ENCODE measurements around the gene PUM2.

Gene PUM2

DNA sequence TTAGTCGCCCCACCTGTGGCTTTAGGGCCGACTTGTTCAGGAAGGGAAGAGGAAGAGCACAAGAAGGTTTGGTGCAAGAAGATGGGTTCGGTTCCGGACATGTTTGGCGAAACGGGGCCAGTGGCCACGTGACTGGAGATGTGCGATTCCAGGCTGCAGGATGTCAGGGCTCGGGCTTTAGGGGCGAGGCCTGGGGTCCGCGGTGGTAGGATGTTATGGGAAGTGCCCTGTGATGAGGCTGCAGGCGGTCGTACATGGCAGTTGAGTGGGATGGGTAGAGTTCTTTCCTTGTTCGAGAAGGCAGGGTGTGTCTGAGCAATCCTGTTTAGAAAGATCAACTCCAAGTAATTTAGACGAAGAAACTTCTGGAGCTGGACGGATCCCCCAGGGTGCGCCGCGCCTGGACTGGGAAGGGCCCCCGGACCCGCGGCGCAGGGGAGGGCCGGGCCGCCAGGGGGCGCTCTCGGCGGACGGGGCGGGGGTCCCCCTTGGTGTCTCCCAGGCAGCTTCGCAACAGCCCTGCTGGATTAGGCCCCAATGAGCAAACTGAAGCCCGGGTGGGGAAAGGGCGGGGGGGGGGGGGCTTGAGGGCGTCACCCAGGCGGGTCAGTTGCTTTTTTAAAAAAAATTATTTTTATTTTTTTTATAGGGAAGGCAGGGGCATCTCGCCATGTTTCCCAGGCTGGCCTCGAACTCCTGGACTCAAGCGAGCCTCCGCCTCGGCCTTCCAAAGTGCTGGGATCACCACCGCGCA is 108.5 kb downstream of the PUM2 start:
- TF ChIP-seq, protein P1, sequence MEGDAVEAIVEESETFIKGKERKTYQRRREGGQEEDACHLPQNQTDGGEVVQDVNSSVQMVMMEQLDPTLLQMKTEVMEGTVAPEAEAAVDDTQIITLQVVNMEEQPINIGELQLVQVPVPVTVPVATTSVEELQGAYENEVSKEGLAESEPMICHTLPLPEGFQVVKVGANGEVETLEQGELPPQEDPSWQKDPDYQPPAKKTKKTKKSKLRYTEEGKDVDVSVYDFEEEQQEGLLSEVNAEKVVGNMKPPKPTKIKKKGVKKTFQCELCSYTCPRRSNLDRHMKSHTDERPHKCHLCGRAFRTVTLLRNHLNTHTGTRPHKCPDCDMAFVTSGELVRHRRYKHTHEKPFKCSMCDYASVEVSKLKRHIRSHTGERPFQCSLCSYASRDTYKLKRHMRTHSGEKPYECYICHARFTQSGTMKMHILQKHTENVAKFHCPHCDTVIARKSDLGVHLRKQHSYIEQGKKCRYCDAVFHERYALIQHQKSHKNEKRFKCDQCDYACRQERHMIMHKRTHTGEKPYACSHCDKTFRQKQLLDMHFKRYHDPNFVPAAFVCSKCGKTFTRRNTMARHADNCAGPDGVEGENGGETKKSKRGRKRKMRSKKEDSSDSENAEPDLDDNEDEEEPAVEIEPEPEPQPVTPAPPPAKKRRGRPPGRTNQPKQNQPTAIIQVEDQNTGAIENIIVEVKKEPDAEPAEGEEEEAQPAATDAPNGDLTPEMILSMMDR (IDR thresholded peaks at IDR 0.05) = peak; percentile 51

- TF ChIP-seq, protein P1 (IDR thresholded peaks at IDR 0.05) = no peak
Observed at GRCh38 chr2:20236496-20236895, 114.1 kb downstream of the PUM2 start.

- TF ChIP-seq, protein P1 (IDR thresholded peaks at IDR 0.05) = no peak
Observed at GRCh38 chr2:20235655-20236305, 114.9 kb downstream of the PUM2 start.

- TF ChIP-seq, protein P1 (IDR thresholded peaks at IDR 0.05) = no peak
Observed at GRCh38 chr2:20232837-20233207, 117.8 kb downstream of the PUM2 start.

DNA sequence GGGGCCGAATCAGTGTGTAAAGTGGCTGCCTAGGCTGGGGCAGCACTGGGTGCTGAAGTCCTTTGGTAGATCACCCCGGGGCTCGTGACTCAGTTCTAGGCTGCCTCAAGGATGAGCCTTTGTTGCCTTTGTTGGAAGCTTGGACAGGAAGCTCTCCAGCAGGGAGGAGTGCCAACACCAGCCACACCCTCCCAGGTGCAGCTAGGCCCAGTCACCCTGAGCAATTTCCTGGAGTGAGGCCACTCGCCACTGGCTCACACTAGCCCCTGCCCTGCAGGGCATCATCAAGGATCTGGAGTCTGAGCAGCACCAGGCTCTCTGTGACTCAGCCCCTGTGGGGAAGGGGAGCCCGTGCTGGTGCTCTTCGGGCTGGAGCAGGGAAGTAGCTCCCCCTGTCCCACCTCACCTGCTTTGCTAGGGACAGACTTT is 119.0 kb downstream of the PUM2 start:
- TF ChIP-seq, protein P1 (IDR thresholded peaks at IDR 0.05) = no peak

GRCh38 chr2:20231159-20231558 is 119.5 kb downstream of the PUM2 start:
- TF ChIP-seq, protein P1 (IDR thresholded peaks at IDR 0.05) = no peak

DNA sequence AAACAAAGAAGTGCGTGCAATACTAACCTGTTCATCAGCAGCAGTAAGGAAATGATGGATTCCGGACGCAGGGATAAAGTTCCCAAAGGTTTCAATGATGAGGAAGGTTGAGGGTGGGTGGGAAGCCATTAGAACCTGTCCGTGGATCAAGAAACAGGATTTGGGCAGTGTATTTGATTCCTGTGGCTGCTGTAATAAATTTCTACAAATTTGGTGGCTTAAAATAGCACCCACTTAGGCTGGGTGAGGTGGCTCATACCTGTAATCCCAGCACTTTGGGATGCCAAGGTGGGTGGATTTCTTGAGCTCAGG is 120.6 kb downstream of the PUM2 start:
- TF ChIP-seq, protein P1 (IDR thresholded peaks at IDR 0.05) = no peak
